CD14-positive monocyte (primary cell): ENCODE results near the gene BIN1. TPM values are rescaled to one million over a fixed set of nuclear protein-coding genes. Genes with fewer than 3 reads are reported as not detected.

Source experiments
- DNase-seq, 3 donors: peaks; one replicate each; pipeline ENCODE4 v3.0.0-alpha.2; 2011 to 2022
- H2AFZ ChIP-seq: 2 replicates; pipeline ENCODE4 v1.6.0; 2012; ENCODE audit warnings: mild to moderate bottlenecking, low read depth, low read length, inconsistent platforms; ENCODE audit not compliant: insufficient read depth, poor library complexity, severe bottlenecking
- H3K27ac ChIP-seq, 2 donors: 1 replicate in 1 of 2; 2 replicates in 1 of 2; pipeline ENCODE4 v1.5.1; 2012 to 2013; ENCODE audit warnings: low read length in 2 of 2, control low read depth in 1 of 2, inconsistent platforms in 1 of 2, low read depth in 1 of 2, mild to moderate bottlenecking in 1 of 2
- H3K27me3 ChIP-seq, 2 donors: one replicate each; pipeline versions ENCODE4 v1.6.0 to v1.6.1; 2011 to 2013; ENCODE audit warnings: low read length in 2 of 2; ENCODE audit not compliant: control insufficient read depth in 2 of 2, insufficient read depth in 2 of 2
- H3K36me3 ChIP-seq, 2 donors: replicated peaks in 1 of 2; 1 replicate in 1 of 2; 2 replicates in 1 of 2; pipeline versions ENCODE4 v1.5.1 to v1.6.1; 2012 to 2013; ENCODE audit warnings: low read length in 2 of 2, control low read depth in 1 of 2, inconsistent platforms in 1 of 2, mild to moderate bottlenecking in 1 of 2; ENCODE audit not compliant: insufficient read depth in 2 of 2, control insufficient read depth in 1 of 2
- H3K4me1 ChIP-seq, 2 donors: 1 replicate in 1 of 2; 2 replicates in 1 of 2; pipeline versions ENCODE4 v1.5.1 to v1.6.1; 2012 to 2013; ENCODE audit warnings: low read length in 2 of 2, control low read depth in 1 of 2, inconsistent platforms in 1 of 2, mild to moderate bottlenecking in 1 of 2, moderate library complexity in 1 of 2; ENCODE audit not compliant: insufficient read depth in 2 of 2, control insufficient read depth in 1 of 2
- H3K4me2 ChIP-seq: replicated peaks from 2 replicates; pipeline ENCODE3; 2012; ENCODE audit warnings: low read length, moderate library complexity, mild to moderate bottlenecking; ENCODE audit not compliant: poor library complexity, severe bottlenecking; ENCODE audit errors: extremely low read depth
- H3K4me3 ChIP-seq, 3 experiments: fragments of 200-600 bp in 1 of 3; sonication (generic) in 1 of 3; replicated peaks in 1 of 3; 1 replicate in 2 of 3; 2 replicates in 1 of 3; pipeline ENCODE4 v1.5.1; 2011 to 2013; ENCODE audit warnings: low read length in 3 of 3, mild to moderate bottlenecking in 3 of 3, control low read depth in 2 of 3, low read depth in 2 of 3, inconsistent platforms in 1 of 3, moderate library complexity in 1 of 3
- H3K79me2 ChIP-seq: 2 replicates; pipeline ENCODE4 v1.6.0; 2012; ENCODE audit warnings: mild to moderate bottlenecking, control low read depth, inconsistent platforms, low read length, moderate library complexity; ENCODE audit not compliant: insufficient read depth
- H3K9ac ChIP-seq: 2 replicates; pipeline ENCODE4 v1.6.0; 2017; ENCODE audit warnings: low read length, mild to moderate bottlenecking; ENCODE audit not compliant: insufficient read depth, poor library complexity, severe bottlenecking
- H3K9me3 ChIP-seq, 2 donors: replicated peaks in 1 of 2; 1 replicate in 1 of 2; 2 replicates in 1 of 2; pipeline versions ENCODE4 v1.5.1 to v1.6.1; 2012 to 2013; ENCODE audit warnings: low read length in 2 of 2, control low read depth in 1 of 2; ENCODE audit not compliant: control insufficient read depth in 1 of 2, insufficient read depth in 1 of 2
- H4K20me1 ChIP-seq: 2 replicates; pipeline ENCODE4 v1.6.0; 2012; ENCODE audit warnings: mild to moderate bottlenecking, low read length, control low read depth, moderate library complexity; ENCODE audit not compliant: insufficient read depth
- H3K27ac Mint-ChIP-seq, 7 donors: one replicate each; pipeline ENCODE4 v1.8.0; 2020; ENCODE audit warnings: mild to moderate bottlenecking in 7 of 7, mixed read lengths in 7 of 7, moderate library complexity in 6 of 7, inconsistent platforms in 2 of 7
- H3K27me3 Mint-ChIP-seq, 3 donors: one replicate each; pipeline ENCODE4 v1.8.0; 2021 to 2022; ENCODE audit warnings: low read depth in 3 of 3, mild to moderate bottlenecking in 3 of 3, mixed read lengths in 3 of 3, moderate library complexity in 3 of 3, inconsistent platforms in 1 of 3
- H3K36me3 Mint-ChIP-seq, 2 donors: one replicate each; pipeline ENCODE4 v1.8.0; 2020; ENCODE audit warnings: mixed read lengths in 2 of 2, inconsistent platforms in 1 of 2, mild to moderate bottlenecking in 1 of 2
- H3K4me1 Mint-ChIP-seq: one replicate; pipeline ENCODE4 v1.8.0; 2020; ENCODE audit warnings: mild to moderate bottlenecking, mixed read lengths
- H3K4me3 Mint-ChIP-seq, 2 donors: one replicate each; pipeline ENCODE4 v1.8.0; 2020; ENCODE audit warnings: mild to moderate bottlenecking in 2 of 2, mixed read lengths in 2 of 2, moderate library complexity in 1 of 2
- H3K9me3 Mint-ChIP-seq, 7 donors: one replicate each; pipeline ENCODE4 v1.8.0; 2020 to 2022; ENCODE audit warnings: mixed read lengths in 7 of 7, mild to moderate bottlenecking in 6 of 7, moderate library complexity in 6 of 7, inconsistent platforms in 2 of 7
- CTCF ChIP-seq: fragments of 200-600 bp; IDR thresholded peaks from one replicate; pipeline ENCODE4 v1.8.0; 2022; ENCODE audit warnings: antibody characterized with exemption, mild to moderate bottlenecking
- WGBS: methylation state at CpG from one replicate; pipeline ENCODE4 v1.1.5; 2013; ENCODE audit warnings: missing lambda C conversion rate; ENCODE audit not compliant: insufficient coverage; 5-methylcytosine and 5-hydroxymethylcytosine counted together
- intact Hi-C, 2 donors: fragments of 100-400 bp; cut with micrococcal nuclease; formaldehyde crosslinking; loops; one replicate each; pipeline versions ENCODE4 v1.15.0 to v1.15.1; 2023
- polyA plus RNA-seq, 3 donors: library from polyadenylated mRNA; depleted of rRNA in 1 of 3; unstranded in 2 of 3; stranded (reverse) in 1 of 3; fragments of 300-500 nt in 2 of 3; fragments of >200 nt in 1 of 3; fragmentation: Illumina TruSeq in 2 of 3; gene quantifications; 1 replicate in 2 of 3; 2 replicates in 1 of 3; pipeline ENCODE4 v1.2.3, GENCODE V29; 2012 to 2021

Gene BIN1
- polyA plus RNA-seq, 3 donors: 3.4 to 7.5 (median 4.1) TPM

GRCh38 chr2:127027715-127028114 lies 79.2 kb downstream of the BIN1 start:
- Histone ChIP-seq H3K4me2 (no peak overlapping the region), H3K27ac (no peak overlapping the region), H2AFZ (no peak overlapping the region), H3K9me3 (peaks cover 3 to 16% of the 10 kb centered on the region in 2 donors), H4K20me1 (no peaks in the 10 kb centered on the region), H3K36me3 (no peaks in the 10 kb centered on the region), H3K4me3 (no peak overlapping the region), H3K4me1 (peaks cover 10 to 11% of the 10 kb centered on the region in 2 donors), H3K27me3 (peaks cover 34 to 37% of the 10 kb centered on the region in 2 donors), H3K79me2 (no peaks in the 10 kb centered on the region), H3K9ac (no peak overlapping the region)
- Mint-ChIP-seq H3K9me3 (peaks cover 7 to 16% (median 10%) of the 10 kb centered on the region in 7 donors), H3K27me3 (peaks cover 28 to 50% (median 35%) of the 10 kb centered on the region in 3 donors), H3K36me3 (peaks cover 0 to 4% of the 10 kb centered on the region in 2 donors), H3K4me1 (peaks cover 19% of the 10 kb centered on the region), H3K4me3 (no peak overlapping the region), H3K27ac (no peak overlapping the region)
- peak; percentile 36 for TF ChIP-seq CTCF
- no peak for DNase-seq
- WGBS: no CpG with 5 or more reads among the region's 2 CpGs
- intact Hi-C loops: no loop called here

- Histone ChIP-seq H3K79me2 (no peaks in the 10 kb centered on the region), H3K4me3 (peak overlapping the region; percentile 1 to 64 (median 8)), H3K9me3 (peaks cover 3 to 16% of the 10 kb centered on the region in 2 donors), H3K4me1 (peaks cover 10 to 11% of the 10 kb centered on the region in 2 donors), H3K27me3 (peaks cover 34 to 37% of the 10 kb centered on the region in 2 donors), H3K4me2 (peak overlapping the region; percentile 63), H2AFZ (peak overlapping the region; percentile 48), H4K20me1 (no peaks in the 10 kb centered on the region), H3K36me3 (no peaks in the 10 kb centered on the region), H3K27ac (no peak overlapping the region), H3K9ac (no peak overlapping the region)
- WGBS: under 1% methylated on average over 33 of the region's 39 CpGs
- Mint-ChIP-seq H3K4me1 (peaks cover 19% of the 10 kb centered on the region), H3K4me3 (peak overlapping the region; percentile 68 to 86), H3K9me3 (peaks cover 7 to 16% (median 10%) of the 10 kb centered on the region in 7 donors), H3K27me3 (peaks cover 28 to 46% (median 34%) of the 10 kb centered on the region in 3 donors), H3K27ac (peak overlapping the region in 2 of 7 donors; percentile 24 to 65), H3K36me3 (peaks cover 0 to 4% of the 10 kb centered on the region in 2 donors)
- intact Hi-C loops: no loop called here
- DNase-seq: peak; percentile 21 to 54 (median 23)
- no peak for TF ChIP-seq CTCF
Observed at GRCh38 chr2:127025359-127026166, 81.4 kb downstream of the BIN1 start.
